D721Med (cell line): ENCODE data around the gene ZNF747.

ENCODE experiments used
- DNase-seq: peaks from one replicate; pipeline ENCODE4 v3.0.0; 2011; ENCODE audit warnings: low spot score; ENCODE audit not compliant: insufficient read length
- FAIRE-seq: peaks from 2 replicates; lab custom pipeline; 2011; peaks lifted over from hg19 to GRCh38; lab: Jason Lieb, UNC
- TF ChIP-seq, protein P1 (sequence below): IDR thresholded peaks from 2 replicates; pipeline ENCODE4 v1.5.1; 2012; ENCODE audit warnings: mild to moderate bottlenecking, control low read depth; ENCODE audit not compliant: insufficient read depth; ENCODE audit errors: missing control alignments

Gene ZNF747

GRCh38 chr16:30515275-30515674, 19.4 kb downstream of the ZNF747 start:
- DNase-seq, result no peak
- FAIRE-seq, result no peak
- TF ChIP-seq, protein P1, sequence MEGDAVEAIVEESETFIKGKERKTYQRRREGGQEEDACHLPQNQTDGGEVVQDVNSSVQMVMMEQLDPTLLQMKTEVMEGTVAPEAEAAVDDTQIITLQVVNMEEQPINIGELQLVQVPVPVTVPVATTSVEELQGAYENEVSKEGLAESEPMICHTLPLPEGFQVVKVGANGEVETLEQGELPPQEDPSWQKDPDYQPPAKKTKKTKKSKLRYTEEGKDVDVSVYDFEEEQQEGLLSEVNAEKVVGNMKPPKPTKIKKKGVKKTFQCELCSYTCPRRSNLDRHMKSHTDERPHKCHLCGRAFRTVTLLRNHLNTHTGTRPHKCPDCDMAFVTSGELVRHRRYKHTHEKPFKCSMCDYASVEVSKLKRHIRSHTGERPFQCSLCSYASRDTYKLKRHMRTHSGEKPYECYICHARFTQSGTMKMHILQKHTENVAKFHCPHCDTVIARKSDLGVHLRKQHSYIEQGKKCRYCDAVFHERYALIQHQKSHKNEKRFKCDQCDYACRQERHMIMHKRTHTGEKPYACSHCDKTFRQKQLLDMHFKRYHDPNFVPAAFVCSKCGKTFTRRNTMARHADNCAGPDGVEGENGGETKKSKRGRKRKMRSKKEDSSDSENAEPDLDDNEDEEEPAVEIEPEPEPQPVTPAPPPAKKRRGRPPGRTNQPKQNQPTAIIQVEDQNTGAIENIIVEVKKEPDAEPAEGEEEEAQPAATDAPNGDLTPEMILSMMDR, result no peak

DNA sequence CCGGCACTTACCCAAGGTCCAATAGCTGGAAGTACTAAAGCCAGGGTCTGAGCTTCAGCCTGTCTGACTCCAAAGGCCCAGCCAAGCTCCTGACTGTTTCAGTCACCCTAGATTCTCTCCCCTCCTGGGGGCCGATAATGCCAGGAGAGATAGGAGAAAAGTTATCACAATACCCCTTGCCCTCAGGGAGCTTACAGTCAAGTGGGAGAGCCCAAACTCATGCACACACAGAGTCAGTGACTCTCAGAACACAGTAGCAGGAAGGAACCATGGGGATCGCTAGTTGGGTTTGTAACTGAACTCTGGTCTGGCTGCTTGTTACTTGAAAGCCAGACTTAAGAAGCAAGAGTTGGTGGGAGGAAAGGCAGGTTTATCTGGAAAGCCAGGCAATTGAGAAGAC, 23.1 kb downstream of the ZNF747 start:
- FAIRE-seq (no peak), DNase-seq (no peak)
- TF ChIP-seq, protein P1, result no peak

GRCh38 chr16:30510376-30510938, 24.2 kb downstream of the ZNF747 start:
- TF ChIP-seq, protein P1, result no peak
- FAIRE-seq (no peak), DNase-seq (no peak)

DNA sequence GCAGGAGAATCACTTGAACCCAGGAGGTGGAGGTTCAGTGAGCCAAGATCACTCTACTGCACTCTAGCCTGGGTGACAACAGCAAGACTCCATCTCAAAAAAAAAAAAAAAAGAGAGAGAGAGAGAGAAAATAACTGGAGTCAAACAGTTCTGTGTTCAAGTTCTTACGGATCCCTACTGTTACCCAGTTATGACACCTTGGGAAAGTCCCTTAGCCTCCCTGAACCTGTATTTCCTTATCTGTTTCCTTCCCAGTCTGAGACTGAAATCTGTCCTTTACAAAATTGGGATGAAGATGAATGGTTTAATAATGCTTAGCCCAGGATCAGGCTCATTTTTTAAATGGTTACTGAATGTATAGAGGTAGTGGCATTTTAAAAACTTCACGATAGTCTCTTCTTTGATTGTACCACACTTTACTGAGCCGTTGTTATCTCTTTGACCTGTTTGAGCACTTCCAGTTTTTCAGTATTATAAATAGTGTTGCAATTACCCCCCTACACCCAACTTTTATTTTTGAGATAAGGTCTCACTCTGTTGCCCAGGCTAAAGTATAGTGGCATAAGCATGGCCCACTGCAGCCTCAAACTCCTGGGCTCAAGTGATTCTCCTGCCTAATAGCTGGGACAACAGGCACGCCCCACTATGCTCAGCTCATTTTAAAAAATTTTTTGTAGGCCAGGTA, 25.4 kb downstream of the ZNF747 start:
- FAIRE-seq, result no peak
- DNase-seq, result no peak
- TF ChIP-seq, protein P1, result no peak

DNA sequence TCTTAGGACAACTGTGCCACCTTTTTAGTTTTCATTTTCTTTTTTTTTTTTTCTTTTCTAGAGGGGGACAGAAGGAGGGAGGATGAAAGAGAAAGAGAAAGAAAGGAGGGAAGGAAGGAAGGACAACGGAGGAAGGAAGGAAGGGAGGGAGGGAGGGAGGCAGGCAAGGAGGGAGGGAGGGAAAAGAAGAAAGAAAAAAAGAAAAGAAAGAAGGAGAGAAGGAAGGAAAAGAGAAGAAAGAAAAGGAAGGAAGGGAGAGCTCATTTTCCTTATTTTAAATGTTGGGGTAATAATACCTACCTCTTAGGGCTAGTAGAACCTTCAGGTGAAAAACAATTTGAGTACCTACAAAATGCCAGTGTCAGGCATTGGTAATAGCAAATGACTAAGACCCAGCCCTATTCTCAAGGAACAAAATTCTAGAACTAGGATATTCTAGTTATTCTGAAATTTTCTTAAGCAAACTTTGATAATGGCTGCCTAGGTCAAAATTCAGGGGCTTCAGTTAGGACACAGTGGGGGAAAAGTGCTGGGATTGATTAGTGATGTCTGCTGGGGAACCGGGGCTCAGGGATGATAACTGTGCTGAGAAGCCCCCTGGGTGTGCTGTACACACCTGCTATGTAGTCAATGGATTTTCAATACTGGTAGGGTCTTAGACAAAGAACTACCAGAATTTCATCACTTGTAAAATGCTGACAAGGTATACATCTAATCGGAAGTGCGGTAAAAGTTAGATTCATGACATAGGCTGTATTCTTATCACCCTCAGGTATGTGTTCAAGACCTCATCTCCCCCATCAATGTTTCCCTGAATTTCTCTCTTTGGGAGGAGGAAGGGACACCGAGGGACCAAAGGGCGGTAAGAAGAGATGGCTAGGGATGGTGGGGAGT, 31.0 kb downstream of the ZNF747 start:
- FAIRE-seq (no peak), DNase-seq (no peak)

DNA sequence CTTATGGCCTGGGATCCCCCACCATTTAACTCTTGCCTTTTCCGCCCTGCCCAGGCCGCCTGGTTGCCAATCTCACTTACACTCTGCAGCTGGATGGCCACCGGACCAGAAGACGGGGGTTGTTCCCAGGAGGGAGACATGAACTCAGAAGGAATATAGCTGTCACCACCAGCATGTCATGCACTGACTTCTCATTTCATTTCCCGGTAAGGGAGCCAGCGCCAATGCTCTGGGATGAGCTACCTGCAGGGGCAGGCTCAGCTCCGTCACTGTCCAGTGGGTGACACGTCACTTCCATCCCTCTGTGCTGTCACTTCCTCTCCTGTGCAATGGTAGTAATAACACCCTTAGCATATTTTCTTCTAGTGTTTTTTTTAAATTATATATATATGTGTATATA, 35.4 kb downstream of the ZNF747 start:
- no peak for DNase-seq
- TF ChIP-seq, protein P1, result no peak
- FAIRE-seq, result no peak

More for the DNA sequence above, 31.0 kb downstream of the ZNF747 start:
- TF ChIP-seq, protein P1, result no peak
